Measurements from ENCODE around the gene IGFL1. TPM values are rescaled to one million over a fixed set of nuclear protein-coding genes. Genes with fewer than 3 reads are reported as not detected.
"Not testable (repeated sequence)": the region's sequence is repeated elsewhere in the genome, so short reads cannot be mapped to it uniquely, and the experiment has no call there.

Gene IGFL1
- total RNA-seq, 4 donors from 2014 or later: not detected

DNA sequence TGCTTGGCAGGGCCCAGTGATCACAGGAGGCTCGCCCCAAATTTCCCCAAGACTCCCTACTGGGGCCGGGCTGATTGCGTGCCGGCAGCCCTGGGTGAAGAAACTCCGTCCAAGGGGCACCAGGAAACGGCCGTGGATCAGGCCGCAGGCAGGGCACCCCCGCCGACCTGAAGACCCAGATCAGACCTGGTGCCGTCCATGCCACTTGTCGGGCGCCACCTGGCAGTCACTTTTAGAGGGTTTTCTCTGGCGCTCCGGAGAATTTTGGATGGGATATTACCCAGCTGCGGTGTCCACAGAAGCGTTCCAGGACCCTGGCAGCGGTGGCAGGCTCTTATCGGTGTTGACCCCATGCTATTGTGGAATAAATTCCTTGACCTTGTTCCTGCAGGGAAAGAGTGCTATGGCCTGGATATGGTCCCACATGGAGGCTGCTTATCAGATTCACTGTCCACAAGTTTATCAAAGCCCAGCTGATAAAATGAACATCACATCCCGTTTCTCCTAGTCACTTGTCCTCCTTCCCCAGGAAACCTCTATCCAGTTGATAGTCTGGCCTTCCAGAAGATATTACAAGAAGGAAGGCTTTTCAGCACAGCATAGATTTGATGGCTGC is 43.3 kb upstream of the IGFL1 start:
- H3K4me3 ChIP-seq: no peak overlapping the region
- H3K36me3 ChIP-seq: no peaks in the 10 kb centered on the region
- H3K27ac ChIP-seq: no peak overlapping the region
- H3K9me3 ChIP-seq: no peaks in the 10 kb centered on the region
- WGBS, 2 donors: 84 to 87% methylated on average over 14 to 20 of the region's 20 CpGs
- TF ChIP-seq POLR2A (IDR thresholded peaks at IDR 0.05): no peak
- TF ChIP-seq, protein P1, sequence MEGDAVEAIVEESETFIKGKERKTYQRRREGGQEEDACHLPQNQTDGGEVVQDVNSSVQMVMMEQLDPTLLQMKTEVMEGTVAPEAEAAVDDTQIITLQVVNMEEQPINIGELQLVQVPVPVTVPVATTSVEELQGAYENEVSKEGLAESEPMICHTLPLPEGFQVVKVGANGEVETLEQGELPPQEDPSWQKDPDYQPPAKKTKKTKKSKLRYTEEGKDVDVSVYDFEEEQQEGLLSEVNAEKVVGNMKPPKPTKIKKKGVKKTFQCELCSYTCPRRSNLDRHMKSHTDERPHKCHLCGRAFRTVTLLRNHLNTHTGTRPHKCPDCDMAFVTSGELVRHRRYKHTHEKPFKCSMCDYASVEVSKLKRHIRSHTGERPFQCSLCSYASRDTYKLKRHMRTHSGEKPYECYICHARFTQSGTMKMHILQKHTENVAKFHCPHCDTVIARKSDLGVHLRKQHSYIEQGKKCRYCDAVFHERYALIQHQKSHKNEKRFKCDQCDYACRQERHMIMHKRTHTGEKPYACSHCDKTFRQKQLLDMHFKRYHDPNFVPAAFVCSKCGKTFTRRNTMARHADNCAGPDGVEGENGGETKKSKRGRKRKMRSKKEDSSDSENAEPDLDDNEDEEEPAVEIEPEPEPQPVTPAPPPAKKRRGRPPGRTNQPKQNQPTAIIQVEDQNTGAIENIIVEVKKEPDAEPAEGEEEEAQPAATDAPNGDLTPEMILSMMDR (IDR thresholded peaks at IDR 0.05): no peak
- TF ChIP-seq EP300 (IDR thresholded peaks at IDR 0.05): no peak
- no peak for DNase-seq (ENCODE audit: low spot score in 2 of 2)
- peaks cover 0 to 25% of the 10 kb centered on the region in 2 donors for H3K27me3 ChIP-seq
- no peaks in the 10 kb centered on the region for H3K4me1 ChIP-seq

DNA sequence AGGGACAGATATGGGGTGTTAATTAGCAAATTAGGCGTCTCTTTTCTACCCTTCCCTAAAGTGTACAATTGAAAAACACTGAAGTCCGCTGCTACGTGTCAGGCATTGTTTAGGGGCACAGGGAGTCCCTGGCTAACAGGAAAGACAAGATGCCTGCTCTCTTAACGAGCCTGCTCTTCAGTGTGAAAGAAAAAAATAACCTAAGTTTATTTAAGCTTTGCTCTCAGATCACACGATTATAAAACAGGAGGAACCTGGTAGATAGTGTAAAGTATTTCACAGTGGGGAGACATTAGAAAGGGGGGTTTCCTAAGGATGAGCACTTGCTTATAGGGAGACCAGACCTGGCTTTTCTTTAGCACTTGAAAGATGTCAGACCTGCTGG is 42.8 kb upstream of the IGFL1 start:
- no peaks in the 10 kb centered on the region for H3K9me3 ChIP-seq
- no peak overlapping the region for H3K27ac ChIP-seq
- no peak overlapping the region for H3K4me3 ChIP-seq
- TF ChIP-seq, protein P1 (IDR thresholded peaks at IDR 0.05): no peak
- TF ChIP-seq POLR2A (IDR thresholded peaks at IDR 0.05) (no peak), EP300 (IDR thresholded peaks at IDR 0.05) (no peak)
- peaks cover 0 to 25% of the 10 kb centered on the region in 2 donors for H3K27me3 ChIP-seq
- DNase-seq (ENCODE audit: low spot score in 2 of 2): no peak
- no peaks in the 10 kb centered on the region for H3K4me1 ChIP-seq
- no peaks in the 10 kb centered on the region for H3K36me3 ChIP-seq
- WGBS, 2 donors: 41 to 42% methylated on average over 5 of the region's 5 CpGs

DNA sequence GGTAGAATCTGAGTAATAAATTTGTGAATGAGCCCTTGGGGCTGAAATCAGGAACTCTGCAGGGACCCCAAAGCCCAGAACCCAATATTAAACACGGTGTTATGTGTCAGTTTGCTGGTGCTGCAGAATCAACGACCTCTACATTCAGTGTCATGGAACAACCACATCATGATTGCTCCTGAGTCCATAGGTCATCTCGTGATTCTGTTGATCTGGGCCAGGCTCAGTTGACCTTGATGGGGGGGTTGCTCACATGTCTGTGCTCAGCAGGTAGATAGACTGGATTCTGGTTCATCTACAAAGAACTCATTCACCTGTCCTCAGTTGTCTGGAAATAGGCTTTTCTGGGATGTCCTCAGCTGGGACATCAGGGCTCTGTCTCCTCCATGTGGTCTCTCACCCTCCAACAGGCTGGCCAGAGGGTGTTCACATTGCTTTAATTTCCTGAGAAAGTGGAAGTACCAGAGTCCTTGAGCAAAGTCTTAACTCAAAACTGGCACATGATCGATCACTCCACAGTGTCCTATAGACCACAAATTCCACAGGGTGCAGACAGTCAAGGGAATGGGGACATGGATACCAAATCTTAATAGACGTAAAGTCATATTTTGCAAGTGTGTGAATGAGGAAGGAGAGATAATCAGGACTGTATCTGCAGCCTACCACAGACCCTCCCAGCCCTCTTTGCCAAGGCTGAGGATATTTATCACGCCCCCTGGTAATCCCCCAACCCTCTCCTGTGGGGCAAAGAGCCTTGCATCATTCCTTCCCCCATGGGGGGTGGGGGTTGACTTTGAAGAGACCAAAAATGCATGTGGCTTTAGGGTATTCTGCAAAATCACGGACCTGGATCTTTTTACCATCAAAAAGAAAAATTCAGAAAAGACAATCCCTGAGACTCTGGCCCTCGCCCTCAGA is 39.3 kb upstream of the IGFL1 start:
- H3K27me3 ChIP-seq: peaks cover 0 to 25% of the 10 kb centered on the region in 2 donors
- TF ChIP-seq POLR2A (IDR thresholded peaks at IDR 0.05) (no peak), EP300 (IDR thresholded peaks at IDR 0.05) (no peak)
- TF ChIP-seq, protein P1 (IDR thresholded peaks at IDR 0.05): no peak
- no peaks in the 10 kb centered on the region for H3K9me3 ChIP-seq
- no peak overlapping the region for H3K27ac ChIP-seq
- 66 to 69% methylated on average over 8 of the region's 8 CpGs for WGBS, 2 donors
- DNase-seq (ENCODE audit: low spot score in 2 of 2): no peak
- peaks cover 0 to 7% (median 0%) of the 10 kb centered on the region in 4 donors for H3K4me1 ChIP-seq
- H3K36me3 ChIP-seq: no peaks in the 10 kb centered on the region
- no peak overlapping the region for H3K4me3 ChIP-seq

DNA sequence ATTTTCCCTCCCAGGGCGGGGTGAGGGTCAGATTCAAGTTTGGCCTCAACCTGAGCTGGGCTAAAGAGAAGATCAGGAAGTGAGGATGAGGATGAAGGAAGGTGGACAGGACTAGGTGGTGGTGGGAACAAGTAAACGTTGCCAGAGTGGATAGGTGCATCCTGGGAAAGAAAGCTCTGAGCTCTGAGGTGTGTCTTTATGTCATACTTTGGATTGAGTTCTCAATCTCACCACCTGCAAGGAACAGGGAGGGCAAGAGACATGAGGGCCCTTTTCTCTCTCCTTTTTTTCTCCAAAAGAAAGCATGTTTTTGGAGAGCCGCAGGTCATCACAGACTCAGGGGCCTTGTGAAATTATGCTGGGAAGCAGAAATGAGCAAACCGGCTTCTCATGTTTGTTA is 38.2 kb upstream of the IGFL1 start:
- Histone ChIP-seq H3K4me3 (no peak overlapping the region), H3K27me3 (peaks cover 0 to 25% of the 10 kb centered on the region in 2 donors), H3K36me3 (no peaks in the 10 kb centered on the region), H3K9me3 (no peaks in the 10 kb centered on the region), H3K27ac (no peak overlapping the region), H3K4me1 (peaks cover 0 to 7% (median 0%) of the 10 kb centered on the region in 4 donors)
- WGBS, 2 donors: 69 to 77% methylated on average over 4 of the region's 4 CpGs
- DNase-seq (ENCODE audit: low spot score in 2 of 2): no peak
- TF ChIP-seq POLR2A (IDR thresholded peaks at IDR 0.05) (no peak), EP300 (IDR thresholded peaks at IDR 0.05) (no peak)
- TF ChIP-seq, protein P1 (IDR thresholded peaks at IDR 0.05): no peak

DNA sequence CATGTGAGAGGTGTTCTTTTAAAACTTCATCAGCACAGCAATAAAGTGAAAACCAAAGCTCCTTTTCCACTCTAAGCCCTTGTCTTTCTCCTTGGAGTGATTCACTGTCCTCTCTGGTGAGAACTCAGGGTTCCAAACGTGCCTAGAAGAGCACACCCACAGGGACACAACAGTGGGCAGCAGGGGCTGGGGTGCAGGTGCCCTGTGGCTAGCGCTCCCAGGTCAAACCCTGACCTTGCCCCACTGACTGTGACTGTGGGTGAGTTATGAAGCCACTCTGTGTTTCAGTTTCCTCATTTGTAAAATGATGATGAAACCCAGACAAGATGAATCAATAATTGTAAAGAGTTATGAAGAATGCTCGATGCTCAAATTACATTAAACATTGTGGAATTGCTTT is 37.6 kb upstream of the IGFL1 start:
- H3K36me3 ChIP-seq: no peaks in the 10 kb centered on the region
- WGBS, 2 donors: 31 to 34% methylated on average over 3 of the region's 3 CpGs
- TF ChIP-seq, protein P1 (IDR thresholded peaks at IDR 0.05): no peak
- no peak for TF ChIP-seq EP300 (IDR thresholded peaks at IDR 0.05)
- no peak for TF ChIP-seq POLR2A (IDR thresholded peaks at IDR 0.05)
- H3K9me3 ChIP-seq: no peaks in the 10 kb centered on the region
- H3K27me3 ChIP-seq: peaks cover 0 to 25% of the 10 kb centered on the region in 2 donors
- H3K27ac ChIP-seq: no peak overlapping the region
- H3K4me1 ChIP-seq: peaks cover 0 to 7% (median 0%) of the 10 kb centered on the region in 4 donors
- no peak overlapping the region for H3K4me3 ChIP-seq
- DNase-seq (ENCODE audit: low spot score in 2 of 2): no peak

DNA sequence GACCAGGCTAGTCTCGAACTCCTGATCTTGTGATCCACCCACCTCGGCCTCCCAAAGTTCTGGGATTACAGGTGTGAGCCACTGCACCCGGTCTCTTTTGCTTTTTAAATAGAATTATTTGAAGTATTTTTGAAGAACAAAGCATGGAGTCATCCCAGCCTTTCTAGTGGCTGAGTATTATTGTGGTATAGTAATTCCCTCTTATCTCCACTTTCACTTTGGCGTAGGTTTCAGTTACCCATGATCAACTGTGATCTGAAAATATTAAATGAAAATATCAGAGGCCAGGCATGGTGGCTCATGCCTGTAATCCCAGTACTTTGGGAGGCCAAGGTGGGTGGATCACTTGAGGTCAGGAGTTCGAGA is 36.9 kb upstream of the IGFL1 start:
- not testable (repeated sequence) for H3K36me3 ChIP-seq; DNase-seq (ENCODE audit: low spot score in 2 of 2); H3K4me1 ChIP-seq; H3K9me3 ChIP-seq; H3K4me3 ChIP-seq
- Histone ChIP-seq H3K27ac (peak overlapping the region in 2 of 4 donors; percentile 31 to 70), H3K27me3 (peaks cover 0 to 25% of the 10 kb centered on the region in 2 donors)
- 80 to 83% methylated on average over 5 of the region's 5 CpGs for WGBS, 2 donors
